Testis (tissue), 3 donors: ENCODE results near the gene R3HDM4. TPM values are rescaled to one million over a fixed set of nuclear protein-coding genes. Genes with fewer than 3 reads are reported as not detected.

Experiments used
- DNase-seq: peaks from one replicate; pipeline ENCODE4 v3.0.0-alpha.2; 2019
- H3K27ac ChIP-seq, 2 donors: fragments of 200-600 bp; sonication (generic); one replicate each; pipeline ENCODE4 v1.5.1; 2019
- H3K27me3 ChIP-seq: fragments of 200-600 bp; sonication (generic); one replicate; pipeline ENCODE4 v1.5.1; 2019
- H3K36me3 ChIP-seq: fragments of 200-600 bp; sonication (generic); one replicate; pipeline ENCODE4 v1.5.1; 2017; ENCODE audit warnings: low read depth; ENCODE audit errors: missing control alignments
- H3K4me1 ChIP-seq: fragments of 200-600 bp; sonication (generic); one replicate; pipeline ENCODE4 v1.5.1; 2019
- H3K4me3 ChIP-seq, 2 donors: fragments of 200-600 bp; sonication (generic); one replicate each; pipeline ENCODE4 v1.5.1; 2017 to 2019
- H3K9me3 ChIP-seq: fragments of 200-600 bp; sonication (generic); one replicate; pipeline ENCODE4 v1.5.1; 2017
- POLR2A ChIP-seq: fragments of 450-650 bp; IDR thresholded peaks from one replicate; pipeline ENCODE4 v1.6.1; 2017; ENCODE audit warnings: antibody characterized with exemption, mild to moderate bottlenecking, moderate library complexity
- WGBS, 2 donors: methylation state at CpG; one replicate each; pipeline ENCODE4 v1.1.5; 2018; 5-methylcytosine and 5-hydroxymethylcytosine counted together
- intact Hi-C: fragments of 100-400 bp; cut with DNase I; formaldehyde crosslinking; loops from one replicate; pipeline ENCODE4 v1.15.1; 2023; ENCODE audit warnings: low total_unique reads
- polyA plus RNA-seq: library from polyadenylated mRNA; stranded (reverse); fragments of 350-450 nt; fragmentation: Illumina TruSeq; extraction: RNeasy Lipid Tissue Mini Kit (QIAGEN cat#74804); gene quantifications from one replicate; pipeline ENCODE4 v1.2.3, GENCODE V29; 2014; ENCODE audit warnings: low read depth, low replicate concordance; ENCODE audit not compliant: insufficient read depth
- total RNA-seq, 2 donors: library from RNA; depleted of rRNA; stranded (reverse); fragments of >200 nt; gene quantifications; one replicate each; pipeline ENCODE4 v1.2.3, GENCODE V29; 2016
- TF ChIP-seq, protein P1 (sequence below), 3 experiments: fragments of 450-650 bp in 2 of 3; fragments of 200-600 bp in 1 of 3; sonication (generic) in 1 of 3; IDR thresholded peaks; one replicate each; pipeline ENCODE4 v1.5.1; 2016 to 2019; ENCODE audit warnings: antibody characterized with exemption in 3 of 3, mild to moderate bottlenecking in 2 of 3, moderate library complexity in 1 of 3

Gene R3HDM4
- total and polyA plus RNA-seq, 3 donors from 2014 or later, result 19.2 to 30.1 (median 24.6) TPM

DNA sequence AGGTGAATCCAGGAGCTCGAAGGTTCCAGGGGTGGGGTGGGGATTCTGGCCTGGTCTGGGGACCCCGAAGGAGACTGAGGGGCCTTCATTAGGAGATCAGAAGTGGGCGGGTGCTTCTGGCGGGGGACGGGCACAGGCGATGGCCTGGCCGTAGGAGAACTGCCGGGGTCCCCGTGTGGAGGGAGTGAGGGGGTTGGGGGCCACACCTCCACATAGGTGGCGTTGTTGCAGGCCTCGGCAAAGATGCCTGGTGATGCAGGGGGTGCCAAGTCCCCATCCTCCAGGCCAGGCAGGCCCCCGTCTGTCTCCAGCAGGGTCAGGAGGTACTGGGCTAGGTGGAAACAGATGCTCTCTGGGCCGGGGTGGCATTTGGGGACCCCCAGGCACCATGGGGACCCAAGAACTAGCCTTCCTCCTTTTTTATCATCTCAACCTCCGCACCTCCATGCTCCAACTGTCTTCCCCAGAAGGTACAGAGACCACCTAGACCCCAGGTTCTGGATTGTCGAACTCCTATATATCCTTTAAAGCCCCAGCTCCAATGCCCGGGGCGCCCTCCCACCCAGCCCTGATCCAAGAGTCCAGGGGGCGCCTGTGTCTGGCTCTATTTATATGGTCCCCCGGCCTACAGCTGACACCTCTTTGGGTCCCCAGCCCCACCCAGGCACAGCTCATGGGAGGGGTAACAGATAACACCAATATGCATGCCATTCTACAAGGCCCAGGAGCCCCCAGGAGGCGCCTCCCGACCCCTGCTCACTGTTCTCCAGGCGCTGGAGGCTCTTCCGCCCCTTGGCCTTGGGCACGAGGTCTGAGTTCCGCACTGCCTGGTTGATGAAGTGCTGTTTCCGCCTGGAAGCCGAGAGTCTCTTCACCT lies 11.6 kb downstream of the R3HDM4 start:
- no peaks in the 10 kb centered on the region for H3K36me3 ChIP-seq
- H3K27me3 ChIP-seq, result no peaks in the 10 kb centered on the region
- no peak for DNase-seq
- H3K4me3 ChIP-seq, result no peak overlapping the region
- no peaks in the 10 kb centered on the region for H3K9me3 ChIP-seq
- WGBS, 2 donors, result 86 to 87% methylated on average over 19 to 26 of the region's 27 CpGs
- intact Hi-C loops, result no loop called here
- H3K27ac ChIP-seq, result no peak overlapping the region
- H3K4me1 ChIP-seq, result no peaks in the 10 kb centered on the region
- TF ChIP-seq, protein P1, sequence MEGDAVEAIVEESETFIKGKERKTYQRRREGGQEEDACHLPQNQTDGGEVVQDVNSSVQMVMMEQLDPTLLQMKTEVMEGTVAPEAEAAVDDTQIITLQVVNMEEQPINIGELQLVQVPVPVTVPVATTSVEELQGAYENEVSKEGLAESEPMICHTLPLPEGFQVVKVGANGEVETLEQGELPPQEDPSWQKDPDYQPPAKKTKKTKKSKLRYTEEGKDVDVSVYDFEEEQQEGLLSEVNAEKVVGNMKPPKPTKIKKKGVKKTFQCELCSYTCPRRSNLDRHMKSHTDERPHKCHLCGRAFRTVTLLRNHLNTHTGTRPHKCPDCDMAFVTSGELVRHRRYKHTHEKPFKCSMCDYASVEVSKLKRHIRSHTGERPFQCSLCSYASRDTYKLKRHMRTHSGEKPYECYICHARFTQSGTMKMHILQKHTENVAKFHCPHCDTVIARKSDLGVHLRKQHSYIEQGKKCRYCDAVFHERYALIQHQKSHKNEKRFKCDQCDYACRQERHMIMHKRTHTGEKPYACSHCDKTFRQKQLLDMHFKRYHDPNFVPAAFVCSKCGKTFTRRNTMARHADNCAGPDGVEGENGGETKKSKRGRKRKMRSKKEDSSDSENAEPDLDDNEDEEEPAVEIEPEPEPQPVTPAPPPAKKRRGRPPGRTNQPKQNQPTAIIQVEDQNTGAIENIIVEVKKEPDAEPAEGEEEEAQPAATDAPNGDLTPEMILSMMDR (IDR thresholded peaks at IDR 0.05), result no peak
- TF ChIP-seq POLR2A, result no peak

DNA sequence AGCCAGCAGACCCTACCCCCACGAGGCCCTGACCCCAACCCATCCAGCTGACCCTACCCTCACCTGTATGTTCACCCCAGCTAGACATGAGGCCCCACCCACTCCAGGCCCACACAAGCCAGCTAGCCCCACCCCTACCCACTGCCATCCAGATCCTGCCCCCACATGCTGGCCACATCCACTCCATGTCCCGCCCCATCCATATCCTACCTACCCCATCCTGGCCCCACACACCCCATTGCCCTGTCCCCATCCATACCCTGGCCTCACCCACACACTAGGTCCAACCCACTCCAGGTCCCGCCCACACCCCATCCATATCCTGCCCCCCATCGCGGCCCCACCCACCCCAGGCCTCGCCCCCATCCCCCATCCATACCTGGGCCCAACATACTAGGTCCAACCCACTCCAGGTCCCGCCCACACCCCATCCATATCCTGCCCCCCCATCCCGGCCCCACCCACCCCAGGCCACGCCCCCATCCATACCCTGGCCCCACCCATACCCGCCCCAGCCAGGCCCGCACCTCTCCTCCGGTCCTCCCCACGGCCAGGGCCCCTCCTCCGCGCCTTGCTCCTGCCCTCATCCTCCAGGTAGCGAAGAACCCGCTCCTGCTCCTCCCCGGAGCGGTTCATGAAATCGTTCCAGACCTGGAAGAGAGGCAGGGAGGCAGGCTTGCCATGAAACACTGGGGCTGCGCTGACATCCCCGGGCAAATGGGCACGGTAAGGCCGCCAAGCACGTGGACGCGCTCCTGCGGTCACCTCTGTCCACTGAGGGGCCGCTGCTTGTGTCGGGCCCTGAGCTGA lies 12.5 kb downstream of the R3HDM4 start:
- DNase-seq, result peak; percentile 38
- H3K4me3 ChIP-seq, result no peak overlapping the region
- TF ChIP-seq, protein P1 (IDR thresholded peaks at IDR 0.05), result no peak
- TF ChIP-seq POLR2A, result no peak
- H3K36me3 ChIP-seq, result no peaks in the 10 kb centered on the region
- H3K4me1 ChIP-seq, result no peaks in the 10 kb centered on the region
- intact Hi-C loops, result no loop called here
- H3K27me3 ChIP-seq, result no peaks in the 10 kb centered on the region
- WGBS, 2 donors, result 71 to 73% methylated on average over 12 to 30 of the region's 30 CpGs
- no peaks in the 10 kb centered on the region for H3K9me3 ChIP-seq
- H3K27ac ChIP-seq, result no peak overlapping the region

DNA sequence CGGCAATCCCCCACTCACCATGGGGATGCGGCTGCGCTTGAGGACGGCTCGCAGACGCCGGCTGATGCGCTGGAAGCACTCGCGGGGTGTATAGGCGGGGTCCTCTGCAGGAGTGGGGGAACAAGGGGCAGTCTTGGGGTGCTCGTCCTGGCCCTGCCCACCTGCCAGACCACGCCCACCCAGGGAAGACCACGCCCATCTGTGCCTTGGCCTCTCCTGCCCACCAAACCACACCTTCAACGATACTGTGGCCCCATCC lies 13.0 kb downstream of the R3HDM4 start:
- DNase-seq, result no peak
- no peak overlapping the region for H3K4me3 ChIP-seq
- no peaks in the 10 kb centered on the region for H3K4me1 ChIP-seq
- no peaks in the 10 kb centered on the region for H3K9me3 ChIP-seq
- H3K27ac ChIP-seq, result no peak overlapping the region
- no peaks in the 10 kb centered on the region for H3K36me3 ChIP-seq
- TF ChIP-seq, protein P1 (IDR thresholded peaks at IDR 0.05), result no peak
- no peak for TF ChIP-seq POLR2A
- no peaks in the 10 kb centered on the region for H3K27me3 ChIP-seq
- intact Hi-C loops, result no loop called here
- WGBS, 2 donors, result 86 to 89% methylated on average over 7 to 15 of the region's 15 CpGs

DNA sequence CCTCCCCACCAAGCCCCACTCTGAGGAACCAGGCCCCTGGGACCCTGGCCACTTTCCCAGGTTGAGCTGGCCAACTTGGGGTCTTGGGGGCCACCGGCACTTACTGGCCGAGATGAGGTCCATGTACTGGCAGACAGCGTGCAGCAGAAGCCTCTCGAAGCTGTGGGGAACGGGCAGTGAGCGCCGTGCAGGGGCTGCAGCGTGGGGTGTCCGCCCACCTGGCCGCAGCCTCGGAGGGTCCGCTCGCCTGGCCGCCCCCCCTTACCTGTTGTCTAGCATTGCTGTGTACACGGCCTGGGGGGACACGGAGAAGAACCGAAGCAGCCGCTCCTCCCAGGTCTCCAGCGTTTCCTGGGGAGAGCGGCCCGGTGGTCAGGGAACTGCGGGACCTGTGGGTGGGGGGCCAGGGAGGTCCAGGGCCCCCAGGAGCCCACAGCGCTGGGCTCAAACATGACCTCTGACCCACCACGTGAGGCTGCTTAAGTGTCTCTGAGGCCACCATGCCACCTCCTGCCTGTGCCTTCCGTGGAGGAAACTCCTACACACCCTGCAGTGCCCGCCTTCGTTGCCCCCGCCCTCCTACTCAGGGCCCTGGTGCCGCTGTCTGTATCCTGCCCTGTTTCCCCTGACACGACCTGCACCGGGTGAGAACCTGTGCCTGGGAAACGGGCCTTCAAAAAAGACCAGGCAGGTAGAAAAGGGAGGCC lies 13.5 kb downstream of the R3HDM4 start:
- Histone ChIP-seq H3K9me3 (no peaks in the 10 kb centered on the region), H3K27me3 (no peaks in the 10 kb centered on the region), H3K4me3 (no peak overlapping the region), H3K36me3 (no peaks in the 10 kb centered on the region), H3K4me1 (no peaks in the 10 kb centered on the region), H3K27ac (no peak overlapping the region)
- WGBS, 2 donors, result 85 to 88% methylated on average over 12 to 32 of the region's 32 CpGs
- intact Hi-C loops, result no loop called here
- TF ChIP-seq, protein P1 (IDR thresholded peaks at IDR 0.05), result no peak
- TF ChIP-seq POLR2A, result no peak
- no peak for DNase-seq
